Frontal cortex (tissue), 4 donors: ENCODE data around the gene ARL1. TPM values are rescaled to one million over a fixed set of nuclear protein-coding genes. Genes with fewer than 3 reads are reported as not detected.
A peak's percentile ranks its signal among the peaks of the same experiment; 100 is the strongest.
"Not testable (repeated sequence)": the region's sequence is repeated elsewhere in the genome, so short reads cannot be mapped to it uniquely, and the experiment has no call there.

Source experiments
- DNase-seq, 2 donors: peaks; one replicate each; pipeline ENCODE4 v3.0.0; 2012; ENCODE audit warnings: low spot score in 2 of 2
- FAIRE-seq: peaks from 2 replicates; lab custom pipeline; 2012; peaks lifted over from hg19 to GRCh38; lab: Jason Lieb, UNC
- total RNA-seq: library from RNA; depleted of rRNA; stranded (reverse); fragments of >200 nt; gene quantifications from one replicate; pipeline ENCODE4 v1.2.3, GENCODE V29; 2014
- donor health status: control.
- donor health status: control.
- donor health status: control.

The ARL1 gene
- 37.1 TPM for total RNA-seq

- DNase-seq (peak; percentile 67 to 80), FAIRE-seq (no peak)
Observed at GRCh38 chr12:101407436-101408345, at the start of gene ARL1. TSS of gene ARL1 (minus strand) at chr12:101407772. CDS start at chr12:101407645, 127 bp downstream.

DNA sequence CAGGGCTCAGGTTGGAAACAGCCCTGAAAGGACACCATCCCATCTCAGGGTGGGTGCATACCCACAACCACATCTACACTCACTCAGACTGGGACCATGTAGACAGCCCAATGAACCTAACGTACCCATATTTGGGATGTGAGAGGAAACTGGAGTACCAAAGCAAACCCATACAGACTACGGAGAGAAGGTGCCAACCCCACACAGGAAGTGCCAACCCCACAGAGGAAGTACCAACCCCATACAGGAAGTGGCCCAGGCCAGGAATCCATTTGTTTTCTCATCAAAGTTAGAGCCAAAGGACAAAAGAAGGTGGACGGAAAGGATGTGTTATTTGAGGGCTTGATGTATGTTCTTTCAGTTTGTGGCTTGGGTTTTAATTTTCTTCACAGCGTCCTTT is 48.1 kb upstream of the ARL1 start:
- FAIRE-seq (no peak), DNase-seq (no peak)

- DNase-seq = no peak
- no peak for FAIRE-seq
Observed at GRCh38 chr12:101441461-101442224, 34.1 kb upstream of the ARL1 start.

DNA sequence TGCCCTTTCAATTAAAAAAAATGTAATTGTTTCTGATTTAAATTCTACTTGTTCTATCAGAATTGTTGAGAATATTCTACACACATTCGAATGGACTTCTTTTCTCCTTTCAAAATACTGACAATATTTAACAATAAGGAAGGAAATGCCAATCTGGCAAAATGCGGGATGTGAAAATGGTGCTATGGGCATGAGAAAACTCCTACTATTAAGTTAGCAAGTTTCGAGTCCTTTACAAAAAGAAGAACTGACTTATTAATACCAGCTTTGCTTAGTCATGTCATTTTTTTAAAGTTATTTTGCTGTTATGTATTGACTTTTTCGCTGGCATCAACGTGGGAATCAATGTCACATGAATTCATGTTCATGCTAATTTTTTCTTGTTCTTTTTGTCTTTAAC is 31.7 kb upstream of the ARL1 start:
- DNase-seq (no peak), FAIRE-seq (no peak)

- no peak for DNase-seq
- no peak for FAIRE-seq
Observed at GRCh38 chr12:101436136-101436535, 28.6 kb upstream of the ARL1 start.

- no peak for DNase-seq
- FAIRE-seq = no peak
Observed at GRCh38 chr12:101430456-101430855, 22.9 kb upstream of the ARL1 start.

- no peak for FAIRE-seq
- no peak for DNase-seq
Observed at GRCh38 chr12:101424620-101425019, 17.0 kb upstream of the ARL1 start.

DNA sequence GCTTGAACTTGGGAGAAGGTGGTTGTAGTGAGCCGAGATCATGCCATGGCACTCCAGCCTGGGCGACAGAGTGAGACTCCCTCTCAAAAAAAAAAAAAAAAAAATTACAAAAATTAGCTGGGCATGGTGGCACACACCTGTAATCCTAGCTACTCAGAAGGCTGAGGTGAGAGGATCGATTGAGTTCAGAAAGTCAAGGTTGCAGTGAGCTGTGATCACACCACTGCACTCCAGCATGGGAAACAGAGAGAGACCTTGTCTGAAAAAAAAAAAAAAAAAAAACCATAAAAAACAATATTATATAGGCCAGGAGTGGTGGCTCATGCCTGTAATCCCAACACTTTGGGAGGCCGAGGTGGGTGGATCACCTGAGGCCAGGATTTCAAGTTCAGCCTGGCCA is 14.5 kb upstream of the ARL1 start:
- FAIRE-seq, DNase-seq: not testable (repeated sequence)

DNA sequence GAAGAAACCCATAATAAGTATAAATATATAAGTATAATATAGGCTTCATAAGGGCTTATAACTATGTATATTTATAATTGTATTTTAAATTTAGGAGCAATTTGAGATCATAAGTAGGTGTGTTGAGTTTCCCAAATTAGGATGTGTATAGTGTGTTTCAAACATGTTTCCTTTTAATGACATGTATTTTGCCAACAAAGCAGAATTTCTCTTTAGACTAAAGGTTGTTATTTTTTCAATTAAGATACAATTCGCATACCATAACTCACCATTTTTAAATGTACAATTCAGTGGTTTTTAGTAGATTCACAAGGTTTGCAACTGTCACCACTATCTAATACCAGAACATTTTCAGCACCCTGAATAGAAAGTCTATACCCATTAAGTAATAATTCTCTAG is 7.7 kb upstream of the ARL1 start:
- no peak for DNase-seq
- FAIRE-seq = peak; percentile 31

GRCh38 chr12:101414533-101415119 is 7.1 kb upstream of the ARL1 start:
- FAIRE-seq = peak; percentile 62
- peak; percentile 18 to 37 for DNase-seq

- FAIRE-seq, DNase-seq: not testable (repeated sequence)
Observed at GRCh38 chr12:101410169-101410568, 2.6 kb upstream of the ARL1 start.

DNA sequence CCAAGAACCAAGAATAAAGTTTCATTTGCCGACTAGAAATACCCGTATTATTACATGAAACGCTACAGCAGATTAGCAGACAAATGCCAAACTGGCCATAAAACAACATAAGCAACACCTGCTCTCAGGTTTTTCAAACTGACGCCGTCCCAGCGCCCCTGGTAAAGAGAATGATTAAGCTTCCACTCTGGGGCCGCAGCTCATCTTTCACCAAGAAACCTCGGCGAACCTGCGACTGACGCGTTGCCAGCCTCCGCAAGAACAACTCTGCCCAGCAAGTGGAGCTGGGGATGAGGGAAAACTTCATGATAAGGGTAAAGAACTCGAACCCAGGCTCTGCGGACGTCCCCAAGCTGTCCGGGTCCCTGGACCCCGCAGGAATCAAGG is 530 bp downstream of the ARL1 start:
- DNase-seq (no peak), FAIRE-seq (no peak)

GRCh38 chr12:101391181-101391580 is 16.4 kb downstream of the ARL1 start:
- DNase-seq, FAIRE-seq: not testable (repeated sequence)

GRCh38 chr12:101379149-101379548 is 28.4 kb downstream of the ARL1 start:
- DNase-seq = no peak
- FAIRE-seq = no peak

DNA sequence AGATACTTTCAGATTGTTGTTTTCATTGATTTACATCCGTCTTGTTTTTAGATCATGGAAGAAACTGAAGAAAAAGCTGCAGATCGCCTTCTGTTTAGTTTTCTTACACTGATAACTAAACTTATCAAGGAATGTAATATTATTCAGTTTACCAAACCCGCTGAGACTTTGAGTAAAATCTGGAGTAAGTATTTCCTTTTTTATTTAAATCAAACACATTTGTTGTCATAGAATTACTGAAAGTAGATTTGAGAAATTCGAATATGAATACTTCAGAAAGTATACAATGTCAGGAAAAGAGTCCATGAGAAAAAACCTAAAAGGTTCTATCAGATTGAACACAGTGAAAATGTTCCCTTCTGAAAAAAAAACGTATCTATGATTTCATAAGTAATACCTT is 32.0 kb downstream of the ARL1 start:
- peak; percentile 30 for FAIRE-seq

DNA sequence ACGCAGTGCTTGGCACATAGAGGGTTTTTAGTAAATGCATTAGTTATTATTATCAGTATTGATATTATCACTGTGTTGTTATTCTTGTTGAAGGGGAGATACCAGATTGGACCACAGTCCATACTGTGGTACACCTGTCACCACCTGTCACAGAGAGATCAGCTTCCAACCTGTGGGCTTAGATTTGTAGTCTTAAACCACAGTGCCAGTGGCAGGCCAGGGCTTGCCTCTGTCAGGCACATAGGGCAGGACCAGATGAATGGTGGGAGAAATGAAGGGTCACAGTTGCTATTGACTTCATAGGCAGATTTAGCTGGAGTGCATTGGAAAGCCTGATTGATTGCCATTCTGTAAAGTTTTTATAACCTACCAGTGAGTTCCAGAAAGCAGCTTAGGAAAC is 35.1 kb downstream of the ARL1 start:
- DNase-seq (no peak), FAIRE-seq (no peak)

More for the DNA sequence above, 32.0 kb downstream of the ARL1 start:
- DNase-seq = no peak

- no peak for DNase-seq
- FAIRE-seq = no peak
Observed at GRCh38 chr12:101368016-101368415, 39.6 kb downstream of the ARL1 start.

GRCh38 chr12:101361455-101361854 is 46.1 kb downstream of the ARL1 start:
- FAIRE-seq = no peak

DNA sequence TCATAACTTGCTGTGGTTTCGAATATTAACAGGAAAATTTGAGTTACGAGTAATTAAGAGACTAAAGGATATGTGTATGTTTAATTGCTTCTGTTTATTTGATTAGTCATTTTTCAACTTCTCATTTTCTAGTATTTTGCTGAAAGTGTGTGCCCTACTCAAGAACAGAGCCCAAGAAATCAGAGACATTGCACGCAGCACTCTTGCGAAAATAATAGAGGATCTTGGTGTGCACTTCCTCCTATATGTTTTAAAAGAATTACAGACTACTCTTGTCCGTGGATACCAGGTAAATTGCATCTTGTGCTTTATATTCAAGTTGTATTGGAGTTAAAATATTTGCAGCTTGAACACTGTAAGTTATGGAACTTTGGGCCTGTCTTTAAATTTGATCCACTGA is 50.8 kb downstream of the ARL1 start:
- DNase-seq (no peak), FAIRE-seq (no peak)

More at GRCh38 chr12:101361455-101361854, 46.1 kb downstream of the ARL1 start:
- no peak for DNase-seq

- FAIRE-seq (no peak), DNase-seq (no peak)
Observed at GRCh38 chr12:101351682-101352081, 55.9 kb downstream of the ARL1 start.
